ENCODE measurements around the gene USP17L26.
A peak's percentile ranks its signal among the peaks of the same experiment; 100 is the strongest.
"Not testable (repeated sequence)": the region's sequence is repeated elsewhere in the genome, so short reads cannot be mapped to it uniquely, and the experiment has no call there.

USP17L26 gene

DNA sequence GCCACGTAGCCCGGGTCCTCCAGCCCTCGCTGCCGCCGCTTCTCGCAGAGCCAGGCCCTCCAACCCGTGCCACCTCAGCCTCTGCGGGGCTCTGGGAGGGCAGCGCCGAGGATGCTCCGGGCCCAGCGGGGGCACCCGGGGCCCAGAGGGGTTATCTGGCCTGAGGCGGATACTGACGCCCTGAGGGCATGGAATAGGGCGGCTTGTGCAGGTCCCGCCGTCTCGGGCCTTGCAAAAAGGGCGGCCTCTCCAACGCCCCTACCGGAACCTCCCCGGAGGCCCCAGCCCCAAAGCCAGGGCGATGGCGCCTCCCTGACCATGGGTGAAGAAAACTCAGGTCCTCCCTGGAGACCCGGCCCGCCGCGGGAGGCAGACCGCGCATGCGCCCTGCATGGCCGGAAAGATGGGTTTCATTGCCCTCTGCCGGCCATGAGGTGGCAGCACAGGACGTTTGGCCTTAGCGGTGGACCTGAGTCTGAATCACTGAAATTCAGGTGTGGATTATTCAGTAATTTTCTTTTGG, 46.6 kb downstream of the USP17L26 start:
- H3K36me3 ChIP-seq (ENCODE audit: insufficient read depth, low read length); H3K27ac ChIP-seq (ENCODE audit: low read depth, low read length); H3K27me3 ChIP-seq (ENCODE audit: insufficient read depth, low read length); H3K9ac ChIP-seq (ENCODE audit: low read depth, low read length); H3K9me3 ChIP-seq (ENCODE audit: insufficient read depth, low read depth, low read length); H3K4me1 ChIP-seq (ENCODE audit: insufficient read depth, low read length): not testable (repeated sequence)
- 64% methylated on average over 28 of the region's 36 CpGs for WGBS
- peak overlapping the region; percentile 34 for H3K4me3 ChIP-seq (ENCODE audit: low read length)

DNA sequence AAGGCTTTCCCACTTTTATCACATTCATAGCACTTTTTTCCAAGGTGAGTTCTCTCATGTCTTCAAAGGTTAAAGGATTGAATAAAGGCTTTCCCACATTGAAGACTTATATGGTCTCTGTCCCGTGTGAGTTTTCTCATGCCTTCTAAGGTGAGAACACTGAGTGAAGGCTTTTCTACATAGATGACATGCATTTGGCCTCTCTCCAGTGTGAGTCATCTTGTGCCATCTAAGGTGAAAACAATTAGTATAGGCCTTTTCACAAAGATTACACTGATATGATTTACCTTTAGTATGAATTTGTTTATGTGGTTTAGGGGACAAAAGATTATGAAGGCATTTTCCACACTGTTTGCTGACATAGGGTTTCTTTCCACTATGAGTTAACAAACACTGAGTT, 49.7 kb downstream of the USP17L26 start:
- Histone ChIP-seq H3K9ac (ENCODE audit: low read depth, low read length) (no peak overlapping the region), H3K4me1 (ENCODE audit: insufficient read depth, low read length) (no peaks in the 10 kb centered on the region), H3K27me3 (ENCODE audit: insufficient read depth, low read length) (no peaks in the 10 kb centered on the region), H3K4me3 (ENCODE audit: low read length) (no peak overlapping the region), H3K27ac (ENCODE audit: low read depth, low read length) (no peak overlapping the region), H3K9me3 (ENCODE audit: insufficient read depth, low read depth, low read length) (no peaks in the 10 kb centered on the region), H3K36me3 (ENCODE audit: insufficient read depth, low read length) (no peaks in the 10 kb centered on the region)
- WGBS: 70% methylated on average over 1 of the region's 1 CpG
